Naive thymus-derived CD4-positive, alpha-beta T cell (primary cell): ENCODE data around the gene RABGGTA. TPM values are rescaled to one million over a fixed set of nuclear protein-coding genes. Genes with fewer than 3 reads are reported as not detected.
A peak's percentile ranks its signal among the peaks of the same experiment; 100 is the strongest.

Source experiments
- ATAC-seq: fragments of 150-1000 bp; cut with Tn5 transposase; 2 replicates; pipeline ENCODE4 v1.10.0; 2021; ENCODE audit warnings: mild to moderate bottlenecking, moderate library complexity
- CTCF ChIA-PET: fragments of 350-600 bp; sonication (Branson Sonifier 250); formaldehyde crosslinking; loops from one replicate; lab custom pipeline; 2021; ENCODE audit warnings: antibody characterized with exemption; lab: Charles Lee
- POLR2A ChIA-PET: fragments of 350-600 bp; sonication (Branson Sonifier 250); formaldehyde crosslinking; loops from one replicate; lab custom pipeline; 2021; ENCODE audit warnings: antibody characterized with exemption, inconsistent platforms; lab: Charles Lee
- DNase-seq, 9 donors: peaks; one replicate each; pipeline versions ENCODE4 v3.0.0 to v3.0.0-alpha.2; 2020 to 2022; ENCODE audit warnings: mixed read lengths in 1 of 9
- H3K27ac ChIP-seq: one replicate; pipeline ENCODE4 v1.7.0; 2013; ENCODE audit warnings: mild to moderate bottlenecking, low read depth, low read length, moderate library complexity
- H3K27me3 ChIP-seq, 2 donors: one replicate each; pipeline ENCODE4 v1.7.0; 2013; ENCODE audit warnings: low read length in 2 of 2, mild to moderate bottlenecking in 2 of 2, moderate library complexity in 2 of 2; ENCODE audit not compliant: control insufficient read depth in 2 of 2, insufficient read depth in 2 of 2
- H3K36me3 ChIP-seq, 3 experiments: 1 replicate in 2 of 3; 2 replicates in 1 of 3; pipeline ENCODE4 v1.7.0; 2013; ENCODE audit warnings: low read length in 3 of 3, mild to moderate bottlenecking in 3 of 3, moderate library complexity in 1 of 3; ENCODE audit not compliant: insufficient read depth in 3 of 3, control insufficient read depth in 2 of 3
- H3K4me1 ChIP-seq, 2 donors: one replicate each; pipeline ENCODE4 v1.7.0; 2013; ENCODE audit warnings: low read length in 2 of 2, mild to moderate bottlenecking in 2 of 2, moderate library complexity in 1 of 2; ENCODE audit not compliant: control insufficient read depth in 2 of 2, insufficient read depth in 2 of 2
- H3K4me3 ChIP-seq: 2 replicates; pipeline ENCODE4 v1.7.0; 2013; ENCODE audit warnings: mild to moderate bottlenecking, low read length
- H3K9me3 ChIP-seq, 3 experiments: 1 replicate in 2 of 3; 2 replicates in 1 of 3; pipeline ENCODE4 v1.7.0; 2013; ENCODE audit warnings: low read length in 3 of 3; ENCODE audit not compliant: control insufficient read depth in 2 of 3
- H3K27ac Mint-ChIP-seq, 9 donors: one replicate each; pipeline ENCODE4 v1.8.0; 2020 to 2022; ENCODE audit warnings: mixed read lengths in 9 of 9, mild to moderate bottlenecking in 8 of 9, moderate library complexity in 5 of 9, inconsistent platforms in 2 of 9
- H3K27me3 Mint-ChIP-seq, 5 donors: one replicate each; pipeline ENCODE4 v1.8.0; 2021 to 2022; ENCODE audit warnings: mixed read lengths in 5 of 5, mild to moderate bottlenecking in 1 of 5
- H3K36me3 Mint-ChIP-seq, 5 donors: one replicate each; pipeline ENCODE4 v1.8.0; 2020 to 2022; ENCODE audit warnings: mixed read lengths in 5 of 5, mild to moderate bottlenecking in 3 of 5, inconsistent platforms in 1 of 5
- H3K4me1 Mint-ChIP-seq, 7 donors: one replicate each; pipeline ENCODE4 v1.8.0; 2020 to 2022; ENCODE audit warnings: mixed read lengths in 7 of 7, mild to moderate bottlenecking in 3 of 7, inconsistent platforms in 1 of 7
- H3K4me3 Mint-ChIP-seq, 10 donors: one replicate each; pipeline ENCODE4 v1.8.0; 2020 to 2022; ENCODE audit warnings: mild to moderate bottlenecking in 10 of 10, mixed read lengths in 10 of 10, moderate library complexity in 6 of 10, inconsistent platforms in 2 of 10
- H3K9me3 Mint-ChIP-seq, 11 donors: one replicate each; pipeline ENCODE4 v1.8.0; 2020 to 2022; ENCODE audit warnings: mixed read lengths in 11 of 11, mild to moderate bottlenecking in 4 of 11, inconsistent platforms in 1 of 11, moderate library complexity in 1 of 11
- intact Hi-C, 2 donors: fragments of 100-400 bp; cut with micrococcal nuclease; formaldehyde crosslinking; loops; one replicate each; pipeline ENCODE4 v1.15.1; 2023
- polyA plus RNA-seq, 2 donors: library from polyadenylated mRNA; unstranded; fragments of 300-500 nt; fragmentation: Illumina TruSeq; gene quantifications; one replicate each; pipeline ENCODE4 v1.2.3, GENCODE V29; 2021
- total RNA-seq, 6 experiments: library from RNA in 5 of 6; stranded (reverse) in 5 of 6; gene quantifications; 1 replicate in 5 of 6; 2 replicates in 1 of 6; pipeline ENCODE4 v1.2.3 and lab custom pipeline; 2021 to 2026

RABGGTA gene
- total and polyA plus RNA-seq, 7 experiments from 2014 or later: 17.9 to 76.5 (median 54.3) TPM

GRCh38 chr14:24236689-24237462, 34.5 kb downstream of the RABGGTA start:
- intact Hi-C loops: no loop called here
- peak in 1 of 9 donors; percentile 11 for DNase-seq
- H3K27ac Mint-ChIP-seq: peak overlapping the region in 7 of 9 donors; percentile 23 to 79 (median 58)
- ATAC-seq: no peak
- no peaks in the 10 kb centered on the region for H3K27me3 Mint-ChIP-seq
- peaks cover 20 to 64% (median 26%) of the 10 kb centered on the region in 3 experiments for H3K36me3 ChIP-seq
- peak overlapping the region in 1 of 10 donors; percentile 31 for H3K4me3 Mint-ChIP-seq
- peaks cover 11 to 46% (median 37%) of the 10 kb centered on the region in 5 donors for H3K36me3 Mint-ChIP-seq
- peaks cover 25 to 49% of the 10 kb centered on the region in 2 donors for H3K4me1 ChIP-seq
- H3K27me3 ChIP-seq: no peaks in the 10 kb centered on the region
- H3K27ac ChIP-seq: no peak overlapping the region
- no peaks in the 10 kb centered on the region for H3K9me3 Mint-ChIP-seq
- H3K9me3 ChIP-seq: no peaks in the 10 kb centered on the region
- CTCF ChIA-PET: interaction anchor here (1.1 kb wide), 1 partner anchor 59 kb away, joined by 3 read pairs; no protein-coding TSS in a partner anchor
- no peak overlapping the region for H3K4me3 ChIP-seq
- H3K4me1 Mint-ChIP-seq: peaks cover 56 to 96% (median 88%) of the 10 kb centered on the region in 7 donors
- POLR2A ChIA-PET: interaction anchor here (0.8 to 7.2 kb wide), 3 partner anchors 9 to 41 kb away, joined by 3 to 117 read pairs (median 5); partner anchors contain the start of genes CHMP4A and MDP1

DNA sequence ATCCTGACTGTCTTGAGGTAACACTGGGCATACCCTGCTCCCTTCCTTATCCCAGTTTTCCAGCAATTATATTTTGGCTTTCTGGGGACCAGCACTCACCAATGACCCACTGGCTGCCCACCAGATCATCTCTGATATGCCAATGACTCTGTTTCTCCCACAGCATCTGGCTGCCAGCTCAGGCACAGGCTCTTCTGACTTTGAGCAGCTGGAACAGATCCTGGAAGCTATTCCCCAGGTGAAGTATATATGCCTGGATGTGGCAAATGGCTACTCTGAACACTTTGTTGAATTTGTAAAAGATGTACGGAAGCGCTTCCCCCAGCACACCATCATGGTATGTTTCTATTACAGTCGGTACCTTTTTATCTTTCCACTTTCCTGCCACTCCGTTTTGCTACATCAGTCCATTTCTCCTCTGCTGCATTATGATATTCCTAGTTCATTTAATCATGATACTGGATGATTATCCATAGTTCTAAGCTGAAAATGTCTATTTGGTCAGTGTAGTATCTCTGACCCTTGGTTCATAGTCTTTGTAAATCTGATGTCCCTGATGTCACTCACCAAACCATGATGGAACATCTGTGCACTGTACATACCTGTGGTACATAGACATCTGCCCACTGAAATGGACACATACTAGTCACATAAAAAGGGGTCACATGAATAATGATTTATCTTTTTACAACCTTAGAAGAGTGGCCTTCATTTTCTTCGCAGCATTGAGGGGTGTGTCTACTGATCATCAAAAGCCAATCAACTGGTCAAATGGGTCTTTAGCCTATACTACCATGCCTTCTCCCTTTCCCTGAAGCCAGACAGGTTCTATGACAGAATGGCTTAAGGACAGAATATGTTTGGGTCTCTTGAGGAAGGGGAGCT, 35.4 kb downstream of the RABGGTA start:
- Mint-ChIP-seq H3K27me3 (no peaks in the 10 kb centered on the region), H3K27ac (peak overlapping the region in 6 of 9 donors; percentile 64 to 91 (median 76)), H3K36me3 (peaks cover 11 to 46% (median 37%) of the 10 kb centered on the region in 5 donors), H3K9me3 (no peaks in the 10 kb centered on the region), H3K4me3 (peak overlapping the region in 2 of 10 donors; percentile 34 to 44), H3K4me1 (peaks cover 56 to 97% (median 91%) of the 10 kb centered on the region in 7 donors)
- Histone ChIP-seq H3K4me1 (peaks cover 25 to 47% of the 10 kb centered on the region in 2 donors), H3K27ac (no peak overlapping the region), H3K4me3 (no peak overlapping the region), H3K36me3 (peaks cover 18 to 62% (median 26%) of the 10 kb centered on the region in 3 experiments), H3K9me3 (no peaks in the 10 kb centered on the region), H3K27me3 (no peaks in the 10 kb centered on the region)
- ChIA-PET CTCF (interaction anchor here (0.9 to 1.5 kb wide), 3 partner anchors 8 to 195 kb away, joined by 3 to 4 read pairs (median 3); no protein-coding TSS in a partner anchor), POLR2A (interaction anchor here (0.6 to 7.2 kb wide), 13 partner anchors 10 to 200 kb away, joined by 3 to 117 read pairs (median 4); partner anchors contain the start of genes CHMP4A, DHRS1, LTB4R2 and MDP1)
- no peak for ATAC-seq
- intact Hi-C loops: no loop called here
- DNase-seq: no peak

DNA sequence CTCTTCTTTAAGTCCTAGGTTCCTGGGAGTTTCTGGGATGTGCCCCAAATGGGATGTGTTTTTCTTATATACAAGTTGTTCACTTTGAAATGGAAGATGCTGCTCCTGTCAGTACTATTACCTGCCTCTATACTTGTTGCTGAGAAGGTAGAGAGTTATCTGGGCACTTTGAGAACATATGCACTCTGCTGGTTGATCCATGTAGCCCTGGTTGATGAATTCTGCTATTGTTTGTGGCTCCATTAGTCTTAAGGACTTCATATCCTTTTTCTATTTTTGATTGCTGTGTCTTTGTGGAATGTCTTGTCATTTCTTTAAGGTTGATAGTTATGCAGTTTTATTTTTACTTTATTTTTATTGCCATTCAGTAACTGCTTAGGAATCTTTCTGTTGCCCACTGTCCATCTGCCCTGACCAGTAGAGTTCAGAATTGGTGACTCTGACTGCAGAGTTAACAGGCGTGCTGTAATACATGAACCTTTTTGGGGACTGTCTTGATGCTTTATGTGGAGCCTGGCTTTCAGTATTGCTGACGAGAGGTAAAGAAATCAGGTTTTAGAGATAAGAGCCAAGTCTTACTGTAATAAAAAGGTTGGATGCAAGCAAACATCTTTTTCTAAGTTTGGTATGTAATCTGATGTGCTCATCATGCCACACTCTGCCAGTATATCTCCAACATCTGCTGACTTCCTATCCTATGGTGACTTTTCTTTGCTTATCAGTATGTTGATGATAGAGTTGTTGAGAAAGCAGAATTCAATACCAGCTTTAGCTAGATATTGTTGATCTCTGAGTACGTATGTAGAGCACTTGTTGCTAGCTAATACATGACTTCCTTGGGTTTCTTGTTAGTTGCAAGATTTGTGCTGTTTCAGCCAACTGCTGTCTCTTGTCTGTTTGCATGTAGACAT, 37.0 kb downstream of the RABGGTA start:
- DNase-seq: no peak
- Mint-ChIP-seq H3K4me3 (peak overlapping the region; percentile 64 to 100 (median 95)), H3K36me3 (peaks cover 11 to 35% (median 31%) of the 10 kb centered on the region in 5 donors), H3K9me3 (no peaks in the 10 kb centered on the region), H3K27ac (peak overlapping the region in 8 of 9 donors; percentile 6 to 98 (median 88)), H3K27me3 (no peaks in the 10 kb centered on the region), H3K4me1 (peaks cover 47 to 88% (median 80%) of the 10 kb centered on the region in 7 donors)
- Histone ChIP-seq H3K9me3 (no peaks in the 10 kb centered on the region), H3K4me1 (peaks cover 10 to 34% of the 10 kb centered on the region in 2 donors), H3K36me3 (peaks cover 3 to 45% (median 10%) of the 10 kb centered on the region in 3 experiments), H3K27ac (peak overlapping the region; percentile 89), H3K27me3 (no peaks in the 10 kb centered on the region), H3K4me3 (no peak overlapping the region)
- ChIA-PET CTCF (interaction anchor here (1.1 to 1.8 kb wide), 7 partner anchors 8 to 75 kb away, joined by 3 to 6 read pairs (median 3); partner anchors contain the start of genes LTB4R2, MDP1, RABGGTA and TINF2), POLR2A (interaction anchor here (0.6 to 3.2 kb wide), 18 partner anchors 8 to 202 kb away, joined by 3 to 49 read pairs (median 4); partner anchors contain the start of genes CHMP4A, DHRS1, IRF9 and MDP1)
- intact Hi-C loops: no loop called here
- ATAC-seq: no peak

DNA sequence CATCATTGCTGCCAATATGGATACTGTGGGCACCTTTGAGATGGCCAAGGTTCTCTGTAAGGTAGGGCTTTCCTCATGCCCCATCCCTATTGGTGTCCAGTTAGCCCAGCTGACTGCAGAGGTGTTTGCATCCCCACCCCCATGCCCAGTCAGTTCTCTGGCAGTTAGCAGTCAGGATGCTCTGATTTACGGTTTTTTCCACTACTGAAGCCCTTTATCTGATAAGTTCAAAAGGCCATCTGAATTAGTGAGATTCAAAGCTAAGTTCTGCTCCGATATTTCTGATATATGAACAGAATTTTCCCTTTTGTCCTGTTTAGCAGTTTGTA, 37.9 kb downstream of the RABGGTA start:
- intact Hi-C loops: loop anchor here (2.0 kb wide), 3 partner anchors 97 to 219 kb away; partner anchors contain the start of genes DCAF11 (in 1 of the 2), NRL (in 1 of the 2) and PSME1 (in 1 of the 2)
- POLR2A ChIA-PET: interaction anchor here (1.1 to 3.2 kb wide), 9 partner anchors 9 to 125 kb away, joined by 3 to 49 read pairs (median 5); partner anchors contain the start of genes CHMP4A, DHRS1, IRF9 and MDP1
- peaks cover 43 to 85% (median 71%) of the 10 kb centered on the region in 7 donors for H3K4me1 Mint-ChIP-seq
- no peak for ATAC-seq
- CTCF ChIA-PET: interaction anchor here (1.1 to 1.8 kb wide), 3 partner anchors 9 to 19 kb away, joined by 3 to 6 read pairs (median 3); partner anchors contain the start of genes MDP1 and TINF2
- H3K27me3 Mint-ChIP-seq: no peaks in the 10 kb centered on the region
- H3K27ac Mint-ChIP-seq: peak overlapping the region; percentile 89 to 98 (median 93)
- no peaks in the 10 kb centered on the region for H3K27me3 ChIP-seq
- H3K36me3 ChIP-seq: peaks cover 0 to 37% (median 10%) of the 10 kb centered on the region in 3 experiments
- H3K27ac ChIP-seq: peak overlapping the region; percentile 89
- no peaks in the 10 kb centered on the region for H3K9me3 Mint-ChIP-seq
- peaks cover 7 to 34% (median 26%) of the 10 kb centered on the region in 5 donors for H3K36me3 Mint-ChIP-seq
- H3K4me3 ChIP-seq: peak overlapping the region; percentile 99
- no peaks in the 10 kb centered on the region for H3K9me3 ChIP-seq
- H3K4me3 Mint-ChIP-seq: peak overlapping the region; percentile 86 to 100 (median 96)
- peak in 1 of 9 donors; percentile 26 for DNase-seq
- peaks cover 10 to 27% of the 10 kb centered on the region in 2 donors for H3K4me1 ChIP-seq
